Measurements from ENCODE around the gene ZNF18. TPM values are rescaled to one million over a fixed set of nuclear protein-coding genes. Genes with fewer than 3 reads are reported as not detected.
"Not testable (repeated sequence)": the region's sequence is repeated elsewhere in the genome, so short reads cannot be mapped to it uniquely, and the experiment has no call there.

ZNF18 gene
- polyA plus RNA-seq, 1 donor (not counting 4 experiments of a cell fraction or from before 2014, with no cell fraction given) = 7.7 TPM

- no peaks in the 10 kb centered on the region for H4K20me1 ChIP-seq (ENCODE audit: control insufficient read depth, extremely low read depth, insufficient read depth, low read length)
- no peaks in the 10 kb centered on the region for H3K79me2 ChIP-seq (ENCODE audit: control insufficient read depth, insufficient read depth, low read length)
- peak overlapping the region; percentile 26 for H3K27ac ChIP-seq (ENCODE audit: control insufficient read depth, insufficient read depth, low read length)
- peaks cover 6% of the 10 kb centered on the region for H3K9me3 ChIP-seq (ENCODE audit: control insufficient read depth, low read depth, low read length)
- no peak overlapping the region for H2AFZ ChIP-seq (ENCODE audit: control insufficient read depth, low read length)
- no peak overlapping the region for H3K4me2 ChIP-seq (ENCODE audit: control insufficient read depth, extremely low read depth, insufficient read depth, low read depth, low read length)
- no peaks in the 10 kb centered on the region for H3K36me3 ChIP-seq (ENCODE audit: control insufficient read depth in 2 of 2, extremely low read depth in 1 of 2, insufficient read depth in 2 of 2, low read length in 2 of 2)
- dilution Hi-C loops (cut with MboI; ENCODE audit: extremely low pct_ligation_motif_present, low sequenced_read_pairs) = loop anchor here (25.0 kb wide), 1 partner anchor 914 kb away; no protein-coding TSS in a partner anchor
- no peak overlapping the region for H3K4me3 ChIP-seq (ENCODE audit: control insufficient read depth in 2 of 3, extremely low read depth in 1 of 3, insufficient read depth in 2 of 3, low read depth in 1 of 3, low read length in 3 of 3)
- H3K4me1 ChIP-seq (ENCODE audit: control insufficient read depth, extremely low read depth, insufficient read depth, low read length) = peaks cover 28% of the 10 kb centered on the region
- H3K9ac ChIP-seq (ENCODE audit: control insufficient read depth, extremely low read depth, insufficient read depth, low read length) = no peak overlapping the region
- no peaks in the 10 kb centered on the region for H3K27me3 ChIP-seq (ENCODE audit: control insufficient read depth, extremely low read depth, insufficient read depth, low read length)
- DNase-seq (ENCODE audit: low read depth, low spot score) (no peak), FAIRE-seq (peak; percentile 49)
- no peak for TF ChIP-seq EZH2 (IDR thresholded peaks at IDR 0.05; ENCODE audit: low read length)
- TF ChIP-seq CTCF (optimal IDR thresholded peaks at IDR 0.05 in 1 of 3, IDR thresholded peaks at IDR 0.05 in 1 of 3, conservative IDR thresholded peaks at IDR 0.05 in 1 of 3; ENCODE audit: extremely low read depth in 1 of 3, insufficient read depth in 2 of 3, low read length in 3 of 3) = no peak
- no peaks in the 10 kb centered on the region for H3K9me1 ChIP-seq (ENCODE audit: control insufficient read depth, extremely low read depth, insufficient read depth, low read length)
Observed at GRCh38 chr17:11950771-11951519, 46.3 kb downstream of the ZNF18 start.

- H2AFZ ChIP-seq (ENCODE audit: control insufficient read depth, low read length); FAIRE-seq; DNase-seq (ENCODE audit: low read depth, low spot score); H3K79me2 ChIP-seq (ENCODE audit: control insufficient read depth, insufficient read depth, low read length); H3K36me3 ChIP-seq (ENCODE audit: control insufficient read depth in 2 of 2, extremely low read depth in 1 of 2, insufficient read depth in 2 of 2, low read length in 2 of 2); dilution Hi-C loops (cut with MboI; ENCODE audit: extremely low pct_ligation_motif_present, low sequenced_read_pairs); H3K4me3 ChIP-seq (ENCODE audit: control insufficient read depth in 2 of 3, extremely low read depth in 1 of 3, insufficient read depth in 2 of 3, low read depth in 1 of 3, low read length in 3 of 3); H4K20me1 ChIP-seq (ENCODE audit: control insufficient read depth, extremely low read depth, insufficient read depth, low read length); H3K9me1 ChIP-seq (ENCODE audit: control insufficient read depth, extremely low read depth, insufficient read depth, low read length); H3K9ac ChIP-seq (ENCODE audit: control insufficient read depth, extremely low read depth, insufficient read depth, low read length); H3K27me3 ChIP-seq (ENCODE audit: control insufficient read depth, extremely low read depth, insufficient read depth, low read length); H3K9me3 ChIP-seq (ENCODE audit: control insufficient read depth, low read depth, low read length): not testable (repeated sequence)
- Histone ChIP-seq H3K4me1 (ENCODE audit: control insufficient read depth, extremely low read depth, insufficient read depth, low read length) (peaks cover 37% of the 10 kb centered on the region), H3K27ac (ENCODE audit: control insufficient read depth, insufficient read depth, low read length) (peak overlapping the region; percentile 64), H3K4me2 (ENCODE audit: control insufficient read depth, extremely low read depth, insufficient read depth, low read depth, low read length) (peak overlapping the region; percentile 91)
Observed at GRCh38 chr17:11949571-11949970, 47.7 kb downstream of the ZNF18 start.

All from keratinocyte (primary cell).